ENCODE results near the gene MORN1.

DNA sequence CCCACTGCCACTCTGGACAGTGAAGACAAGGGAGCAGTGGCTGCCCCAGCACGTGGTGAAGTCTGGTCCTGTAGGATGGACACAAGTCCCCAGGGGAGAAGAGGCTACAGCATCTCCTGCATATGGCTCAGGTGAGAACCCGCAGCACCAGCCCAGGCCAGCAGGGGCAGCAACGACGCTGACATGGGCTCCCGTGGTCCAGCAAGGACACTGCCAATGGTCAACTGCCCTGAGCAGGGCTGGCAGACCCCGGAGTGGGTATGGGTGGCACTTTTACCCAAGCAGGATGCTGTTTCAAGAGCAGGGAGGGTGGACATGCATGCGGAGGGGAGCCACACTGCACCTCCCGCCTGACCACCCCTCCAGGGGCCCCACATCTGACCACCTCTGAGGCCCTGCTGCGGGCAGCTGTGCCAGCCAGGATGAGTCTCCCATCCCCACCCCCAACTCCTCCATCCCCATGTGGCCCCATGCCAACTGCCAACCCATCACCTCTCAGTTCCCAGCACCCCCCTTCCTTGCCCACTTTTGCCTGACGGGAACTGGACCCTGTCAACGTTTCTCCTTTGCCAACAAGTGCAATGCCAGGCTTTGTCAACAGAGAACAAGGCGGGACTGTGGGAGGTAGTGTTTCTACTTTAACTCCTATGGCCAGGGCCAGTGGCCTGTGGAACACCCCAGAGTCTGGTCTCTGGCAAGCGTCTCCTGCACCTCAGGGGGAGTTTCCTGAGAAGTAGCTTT lies 8.6 kb downstream of the MORN1 start:
- TF ChIP-seq POLR2AphosphoS5 (IDR thresholded peaks at IDR 0.05; ENCODE audit: low read depth, low read length) = no peak
- TF ChIP-seq, protein P1, sequence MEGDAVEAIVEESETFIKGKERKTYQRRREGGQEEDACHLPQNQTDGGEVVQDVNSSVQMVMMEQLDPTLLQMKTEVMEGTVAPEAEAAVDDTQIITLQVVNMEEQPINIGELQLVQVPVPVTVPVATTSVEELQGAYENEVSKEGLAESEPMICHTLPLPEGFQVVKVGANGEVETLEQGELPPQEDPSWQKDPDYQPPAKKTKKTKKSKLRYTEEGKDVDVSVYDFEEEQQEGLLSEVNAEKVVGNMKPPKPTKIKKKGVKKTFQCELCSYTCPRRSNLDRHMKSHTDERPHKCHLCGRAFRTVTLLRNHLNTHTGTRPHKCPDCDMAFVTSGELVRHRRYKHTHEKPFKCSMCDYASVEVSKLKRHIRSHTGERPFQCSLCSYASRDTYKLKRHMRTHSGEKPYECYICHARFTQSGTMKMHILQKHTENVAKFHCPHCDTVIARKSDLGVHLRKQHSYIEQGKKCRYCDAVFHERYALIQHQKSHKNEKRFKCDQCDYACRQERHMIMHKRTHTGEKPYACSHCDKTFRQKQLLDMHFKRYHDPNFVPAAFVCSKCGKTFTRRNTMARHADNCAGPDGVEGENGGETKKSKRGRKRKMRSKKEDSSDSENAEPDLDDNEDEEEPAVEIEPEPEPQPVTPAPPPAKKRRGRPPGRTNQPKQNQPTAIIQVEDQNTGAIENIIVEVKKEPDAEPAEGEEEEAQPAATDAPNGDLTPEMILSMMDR (IDR thresholded peaks at IDR 0.05) = peak; percentile 38
- no peak for TF ChIP-seq JUND (IDR thresholded peaks at IDR 0.05)
- TF ChIP-seq EP300 (IDR thresholded peaks at IDR 0.05; ENCODE audit: borderline replicate concordance in 1 of 2, low read depth in 1 of 2, low read length in 1 of 2) = no peak
- no peak for TF ChIP-seq MXI1 (IDR thresholded peaks at IDR 0.05; ENCODE audit: low read depth, low read length)
- TF ChIP-seq FOXM1 (IDR thresholded peaks at IDR 0.05; ENCODE audit: low read depth) = no peak
- TF ChIP-seq RFX5 (IDR thresholded peaks at IDR 0.05; ENCODE audit: low read length) = no peak
- TF ChIP-seq SIN3A (IDR thresholded peaks at IDR 0.05; ENCODE audit: borderline replicate concordance, low read depth, low read length) = no peak
- TF ChIP-seq, protein P2, sequence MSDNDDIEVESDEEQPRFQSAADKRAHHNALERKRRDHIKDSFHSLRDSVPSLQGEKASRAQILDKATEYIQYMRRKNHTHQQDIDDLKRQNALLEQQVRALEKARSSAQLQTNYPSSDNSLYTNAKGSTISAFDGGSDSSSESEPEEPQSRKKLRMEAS (IDR thresholded peaks at IDR 0.05; ENCODE audit: low read depth) = no peak
- no peak for TF ChIP-seq SMC3 (IDR thresholded peaks at IDR 0.05; ENCODE audit: low read depth, low read length)
- no peak for TF ChIP-seq TEAD4 (IDR thresholded peaks at IDR 0.05; ENCODE audit: borderline replicate concordance, insufficient read depth)
- TF ChIP-seq, protein P3, sequence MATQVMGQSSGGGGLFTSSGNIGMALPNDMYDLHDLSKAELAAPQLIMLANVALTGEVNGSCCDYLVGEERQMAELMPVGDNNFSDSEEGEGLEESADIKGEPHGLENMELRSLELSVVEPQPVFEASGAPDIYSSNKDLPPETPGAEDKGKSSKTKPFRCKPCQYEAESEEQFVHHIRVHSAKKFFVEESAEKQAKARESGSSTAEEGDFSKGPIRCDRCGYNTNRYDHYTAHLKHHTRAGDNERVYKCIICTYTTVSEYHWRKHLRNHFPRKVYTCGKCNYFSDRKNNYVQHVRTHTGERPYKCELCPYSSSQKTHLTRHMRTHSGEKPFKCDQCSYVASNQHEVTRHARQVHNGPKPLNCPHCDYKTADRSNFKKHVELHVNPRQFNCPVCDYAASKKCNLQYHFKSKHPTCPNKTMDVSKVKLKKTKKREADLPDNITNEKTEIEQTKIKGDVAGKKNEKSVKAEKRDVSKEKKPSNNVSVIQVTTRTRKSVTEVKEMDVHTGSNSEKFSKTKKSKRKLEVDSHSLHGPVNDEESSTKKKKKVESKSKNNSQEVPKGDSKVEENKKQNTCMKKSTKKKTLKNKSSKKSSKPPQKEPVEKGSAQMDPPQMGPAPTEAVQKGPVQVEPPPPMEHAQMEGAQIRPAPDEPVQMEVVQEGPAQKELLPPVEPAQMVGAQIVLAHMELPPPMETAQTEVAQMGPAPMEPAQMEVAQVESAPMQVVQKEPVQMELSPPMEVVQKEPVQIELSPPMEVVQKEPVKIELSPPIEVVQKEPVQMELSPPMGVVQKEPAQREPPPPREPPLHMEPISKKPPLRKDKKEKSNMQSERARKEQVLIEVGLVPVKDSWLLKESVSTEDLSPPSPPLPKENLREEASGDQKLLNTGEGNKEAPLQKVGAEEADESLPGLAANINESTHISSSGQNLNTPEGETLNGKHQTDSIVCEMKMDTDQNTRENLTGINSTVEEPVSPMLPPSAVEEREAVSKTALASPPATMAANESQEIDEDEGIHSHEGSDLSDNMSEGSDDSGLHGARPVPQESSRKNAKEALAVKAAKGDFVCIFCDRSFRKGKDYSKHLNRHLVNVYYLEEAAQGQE (IDR thresholded peaks at IDR 0.05; ENCODE audit: low read depth, low read length) = no peak

Measured in SK-N-SH (cell line).